ENCODE measurements around the gene DAG1.
"Not testable (repeated sequence)": the region's sequence is repeated elsewhere in the genome, so short reads cannot be mapped to it uniquely, and the experiment has no call there.

The DAG1 gene

GRCh38 chr3:49470714-49471420 lies 800 bp downstream of the DAG1 start:
- DNase-seq: no peak

DNA sequence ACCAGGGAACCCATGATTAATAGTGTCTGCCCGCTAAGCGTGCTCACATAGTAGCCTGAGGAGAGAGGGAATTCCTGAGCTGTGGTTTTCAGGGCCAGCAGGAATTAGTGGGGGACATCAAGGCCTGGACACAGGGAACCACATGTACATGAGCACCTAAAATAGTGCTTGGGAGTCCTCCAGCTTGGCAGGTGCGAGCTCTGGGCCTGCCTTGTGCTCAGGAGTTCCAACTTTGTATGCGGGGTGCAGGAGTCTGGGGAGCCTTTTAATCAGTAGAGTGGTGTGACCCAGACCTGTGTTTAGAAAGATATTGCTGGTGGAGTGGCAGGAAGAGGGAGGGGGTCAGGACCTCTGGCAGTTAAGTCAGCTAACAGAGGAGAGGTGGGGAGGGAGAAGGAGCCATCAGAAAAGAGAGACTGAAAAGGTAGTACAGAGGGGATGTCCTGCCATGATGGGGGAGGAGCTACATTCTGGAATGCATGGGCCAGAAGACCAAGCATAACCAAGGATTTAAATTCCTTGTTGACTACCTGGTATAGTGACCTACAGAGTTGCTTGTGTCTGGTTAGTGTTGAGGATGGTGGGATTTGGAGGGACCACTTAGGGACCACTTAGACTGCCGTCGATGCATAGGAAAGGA lies 1.9 kb downstream of the DAG1 start:
- no peak for DNase-seq

- peak; percentile 12 for DNase-seq
These were observed 6.5 kb downstream of the DAG1 start for GRCh38 chr3:49476563-49476962.

GRCh38 chr3:49482766-49483165 lies 12.7 kb downstream of the DAG1 start:
- DNase-seq: no peak

- no peak for DNase-seq
These were observed 14.4 kb downstream of the DAG1 start for GRCh38 chr3:49484471-49484870.

DNA sequence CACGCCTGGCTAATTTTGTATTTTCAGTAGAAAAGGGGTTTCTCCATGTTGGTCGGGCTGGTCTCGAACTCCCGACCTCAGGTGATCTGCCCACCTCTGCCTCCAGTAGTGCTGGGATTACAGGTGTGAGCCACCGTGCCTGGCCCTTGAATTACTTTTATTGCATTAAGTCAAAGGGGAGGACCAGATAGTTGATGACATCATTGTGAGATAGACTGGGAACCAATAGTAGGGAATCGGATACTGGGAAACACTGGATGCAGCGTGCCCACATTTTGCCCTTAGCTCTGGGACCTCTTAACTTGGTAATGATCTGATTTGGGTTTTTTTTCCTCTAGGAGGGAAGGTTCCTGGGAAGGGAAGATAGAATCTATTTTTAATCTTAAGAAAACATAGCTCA lies 19.2 kb downstream of the DAG1 start:
- no peak for DNase-seq

GRCh38 chr3:49492969-49493368 lies 22.9 kb downstream of the DAG1 start:
- no peak for DNase-seq

GRCh38 chr3:49493901-49494300 lies 23.8 kb downstream of the DAG1 start:
- DNase-seq: no peak

- DNase-seq: no peak
These were observed 25.0 kb downstream of the DAG1 start for GRCh38 chr3:49495023-49495422.

DNA sequence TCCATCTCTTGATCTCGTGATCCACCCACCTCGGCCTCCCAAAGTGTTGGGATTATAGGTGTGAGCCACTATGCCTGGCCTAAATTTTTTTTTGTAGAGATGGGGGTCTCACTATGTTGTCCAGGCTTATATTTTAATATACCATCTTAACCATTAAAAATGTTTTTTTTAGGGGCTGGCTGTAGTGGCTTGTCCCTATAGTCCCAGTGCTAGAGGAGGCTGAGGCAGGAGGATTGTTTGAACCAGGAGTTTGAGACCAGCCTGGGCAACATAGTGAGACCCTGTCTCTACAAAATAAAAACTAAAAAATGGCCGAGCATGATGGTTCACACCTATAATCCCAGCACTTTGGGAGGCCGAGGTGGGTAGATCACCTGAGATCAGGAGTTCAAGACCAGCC lies 26.8 kb downstream of the DAG1 start:
- not testable (repeated sequence) for DNase-seq

GRCh38 chr3:49497606-49498005 lies 27.5 kb downstream of the DAG1 start:
- DNase-seq: no peak

DNA sequence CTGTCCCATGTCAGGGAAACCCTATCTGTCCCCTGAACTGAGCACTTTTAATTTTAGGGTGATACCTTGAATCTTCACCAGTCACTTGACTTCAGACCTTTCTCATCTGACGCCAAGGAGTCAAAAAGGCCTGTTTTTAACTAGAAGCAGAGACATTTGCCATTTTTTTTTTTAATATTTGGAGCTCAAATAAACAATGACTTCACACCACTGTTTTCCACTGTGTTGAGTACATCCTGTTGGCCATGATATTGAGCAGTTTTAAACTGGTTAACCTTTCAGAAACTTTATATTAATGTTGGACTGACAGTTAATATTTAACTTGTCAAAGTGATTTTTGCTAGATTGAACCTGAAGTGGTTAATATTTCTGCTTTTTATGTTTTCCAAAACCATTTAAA lies 28.2 kb downstream of the DAG1 start:
- no peak for DNase-seq

- DNase-seq: no peak
These were observed 28.6 kb downstream of the DAG1 start for GRCh38 chr3:49498648-49499047.

DNA sequence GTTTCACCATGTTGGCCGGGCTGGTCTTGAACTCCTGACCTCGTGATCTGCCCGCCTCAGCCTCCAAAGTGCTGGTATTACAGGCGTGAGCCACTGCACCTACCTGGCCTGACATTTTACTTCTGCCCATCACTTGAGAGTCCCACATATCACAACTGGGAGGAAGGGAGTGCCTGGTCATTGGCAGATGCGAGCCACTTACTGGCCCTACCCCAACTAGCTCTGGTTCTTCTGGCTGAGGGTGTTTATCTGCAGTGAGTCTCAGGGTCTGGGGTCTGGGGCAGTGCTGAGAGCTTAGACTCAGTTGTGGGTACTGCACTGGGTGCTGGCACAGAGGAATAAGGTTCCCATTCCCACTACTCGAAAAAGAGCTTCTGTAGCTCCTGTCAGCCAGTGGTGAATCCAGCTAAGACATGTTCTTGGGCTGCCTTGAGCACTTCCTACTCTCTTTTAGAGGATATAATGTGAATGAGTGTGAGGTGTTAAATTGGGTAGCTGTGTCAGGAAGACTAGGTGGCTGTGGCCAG lies 30.2 kb downstream of the DAG1 start:
- no peak for DNase-seq

GRCh38 chr3:49500732-49501609 lies 30.9 kb downstream of the DAG1 start:
- DNase-seq: no peak

DNA sequence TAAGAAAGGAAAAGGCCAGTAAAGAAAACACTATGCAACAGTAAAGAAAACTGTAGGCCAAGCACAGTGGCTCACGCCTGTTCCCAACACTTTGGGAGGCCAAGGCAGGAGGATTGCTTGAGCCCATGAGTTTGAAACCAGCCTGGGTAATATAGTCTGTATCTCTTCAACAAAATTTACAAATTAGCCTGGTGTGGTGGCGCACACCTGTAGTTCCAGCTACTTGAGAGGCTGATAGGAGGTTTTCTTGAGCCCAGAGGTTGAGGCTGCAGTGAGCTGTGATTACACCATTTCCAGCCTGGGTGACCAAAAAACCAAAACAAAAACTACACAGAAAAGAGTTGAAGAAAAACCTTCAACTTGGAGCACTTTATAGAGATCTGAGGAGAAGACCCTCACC lies 31.8 kb downstream of the DAG1 start:
- no peak for DNase-seq

DNA sequence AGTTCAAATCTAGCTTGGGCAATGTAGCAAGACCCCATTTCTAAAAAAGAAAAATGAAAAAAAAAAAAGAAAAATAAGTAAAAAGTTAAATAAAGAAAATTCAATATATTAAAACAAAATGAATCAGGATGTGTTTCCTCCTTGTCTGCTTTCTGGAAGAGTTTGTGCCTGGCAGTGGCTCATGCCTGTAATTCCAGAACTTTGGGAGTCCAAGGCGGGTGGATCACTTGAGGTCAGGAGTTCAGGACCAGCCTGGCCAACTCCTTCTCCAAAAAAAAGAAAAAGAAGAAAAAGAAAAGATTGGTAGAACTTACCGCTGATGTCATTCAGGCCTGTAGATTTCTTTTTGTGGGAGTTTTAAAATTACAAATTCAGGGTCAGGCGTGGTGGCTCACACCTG lies 36.8 kb downstream of the DAG1 start:
- no peak for DNase-seq

- DNase-seq: no peak
These were observed 39.0 kb downstream of the DAG1 start for GRCh38 chr3:49509028-49509561.

DNA sequence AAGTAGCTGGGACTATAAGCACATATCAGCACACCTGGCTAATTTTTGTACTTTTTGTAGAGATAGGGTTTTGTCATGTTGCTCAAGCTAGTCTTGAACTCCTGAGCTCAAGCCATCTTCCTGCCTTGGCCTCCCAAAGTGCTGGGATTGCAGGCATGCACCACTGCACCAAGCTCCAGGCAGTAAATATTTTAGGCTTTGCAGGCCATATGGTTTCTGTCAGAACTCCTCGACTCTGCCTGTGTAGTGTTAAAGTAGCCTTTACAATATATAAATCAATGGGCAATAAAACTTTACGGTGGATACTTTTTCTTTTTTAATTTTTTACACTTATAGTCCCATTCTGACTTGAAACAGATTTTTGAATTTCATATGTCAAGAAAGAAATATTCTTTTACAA lies 41.6 kb downstream of the DAG1 start:
- no peak for DNase-seq

- DNase-seq: no peak
These were observed 42.8 kb downstream of the DAG1 start for GRCh38 chr3:49512781-49513355.

- no peak for DNase-seq
These were observed 43.5 kb downstream of the DAG1 start for GRCh38 chr3:49513494-49514124.

GRCh38 chr3:49518016-49518415 lies 47.9 kb downstream of the DAG1 start:
- DNase-seq: no peak

- no peak for DNase-seq
These were observed 48.4 kb downstream of the DAG1 start for GRCh38 chr3:49518441-49518840.
